ENCODE data around the gene SRGAP1.

SRGAP1 gene

DNA sequence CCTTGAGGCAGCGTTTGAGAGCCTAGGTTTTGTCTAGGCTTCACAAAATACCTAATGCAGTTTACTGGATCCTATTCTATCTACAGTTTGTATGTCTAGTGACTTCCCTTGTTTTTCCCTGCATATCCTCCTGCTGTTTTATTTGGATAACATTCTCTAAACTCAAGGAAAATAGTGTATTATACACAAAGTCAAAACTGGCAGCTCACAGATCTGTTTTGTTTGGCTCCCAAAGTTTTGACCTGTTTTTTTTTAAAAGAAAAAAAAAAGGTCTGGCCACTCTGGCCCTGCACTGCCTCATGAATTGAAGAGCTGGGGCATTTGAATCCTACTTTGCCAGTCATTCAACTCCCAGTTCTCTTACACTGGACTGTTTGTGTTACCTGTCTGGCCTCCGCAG is 222.3 kb downstream of the SRGAP1 start (continued):
- TF ChIP-seq ZNF146 (tag by site-specific recombination; IDR thresholded peaks at IDR 0.05) (no peak), ZNF140 (tag by site-specific recombination; IDR thresholded peaks at IDR 0.05) (no peak), ZNF544 (tag by site-specific recombination; IDR thresholded peaks at IDR 0.05) (no peak), ZNF707 (tag by site-specific recombination; IDR thresholded peaks at IDR 0.05) (no peak)
- TF ChIP-seq, protein P1, sequence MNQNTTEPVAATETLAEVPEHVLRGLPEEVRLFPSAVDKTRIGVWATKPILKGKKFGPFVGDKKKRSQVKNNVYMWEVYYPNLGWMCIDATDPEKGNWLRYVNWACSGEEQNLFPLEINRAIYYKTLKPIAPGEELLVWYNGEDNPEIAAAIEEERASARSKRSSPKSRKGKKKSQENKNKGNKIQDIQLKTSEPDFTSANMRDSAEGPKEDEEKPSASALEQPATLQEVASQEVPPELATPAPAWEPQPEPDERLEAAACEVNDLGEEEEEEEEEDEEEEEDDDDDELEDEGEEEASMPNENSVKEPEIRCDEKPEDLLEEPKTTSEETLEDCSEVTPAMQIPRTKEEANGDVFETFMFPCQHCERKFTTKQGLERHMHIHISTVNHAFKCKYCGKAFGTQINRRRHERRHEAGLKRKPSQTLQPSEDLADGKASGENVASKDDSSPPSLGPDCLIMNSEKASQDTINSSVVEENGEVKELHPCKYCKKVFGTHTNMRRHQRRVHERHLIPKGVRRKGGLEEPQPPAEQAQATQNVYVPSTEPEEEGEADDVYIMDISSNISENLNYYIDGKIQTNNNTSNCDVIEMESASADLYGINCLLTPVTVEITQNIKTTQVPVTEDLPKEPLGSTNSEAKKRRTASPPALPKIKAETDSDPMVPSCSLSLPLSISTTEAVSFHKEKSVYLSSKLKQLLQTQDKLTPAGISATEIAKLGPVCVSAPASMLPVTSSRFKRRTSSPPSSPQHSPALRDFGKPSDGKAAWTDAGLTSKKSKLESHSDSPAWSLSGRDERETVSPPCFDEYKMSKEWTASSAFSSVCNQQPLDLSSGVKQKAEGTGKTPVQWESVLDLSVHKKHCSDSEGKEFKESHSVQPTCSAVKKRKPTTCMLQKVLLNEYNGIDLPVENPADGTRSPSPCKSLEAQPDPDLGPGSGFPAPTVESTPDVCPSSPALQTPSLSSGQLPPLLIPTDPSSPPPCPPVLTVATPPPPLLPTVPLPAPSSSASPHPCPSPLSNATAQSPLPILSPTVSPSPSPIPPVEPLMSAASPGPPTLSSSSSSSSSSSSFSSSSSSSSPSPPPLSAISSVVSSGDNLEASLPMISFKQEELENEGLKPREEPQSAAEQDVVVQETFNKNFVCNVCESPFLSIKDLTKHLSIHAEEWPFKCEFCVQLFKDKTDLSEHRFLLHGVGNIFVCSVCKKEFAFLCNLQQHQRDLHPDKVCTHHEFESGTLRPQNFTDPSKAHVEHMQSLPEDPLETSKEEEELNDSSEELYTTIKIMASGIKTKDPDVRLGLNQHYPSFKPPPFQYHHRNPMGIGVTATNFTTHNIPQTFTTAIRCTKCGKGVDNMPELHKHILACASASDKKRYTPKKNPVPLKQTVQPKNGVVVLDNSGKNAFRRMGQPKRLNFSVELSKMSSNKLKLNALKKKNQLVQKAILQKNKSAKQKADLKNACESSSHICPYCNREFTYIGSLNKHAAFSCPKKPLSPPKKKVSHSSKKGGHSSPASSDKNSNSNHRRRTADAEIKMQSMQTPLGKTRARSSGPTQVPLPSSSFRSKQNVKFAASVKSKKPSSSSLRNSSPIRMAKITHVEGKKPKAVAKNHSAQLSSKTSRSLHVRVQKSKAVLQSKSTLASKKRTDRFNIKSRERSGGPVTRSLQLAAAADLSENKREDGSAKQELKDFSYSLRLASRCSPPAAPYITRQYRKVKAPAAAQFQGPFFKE (tag by site-specific recombination; IDR thresholded peaks at IDR 0.05; ENCODE audit: borderline replicate concordance) = no peak

DNA sequence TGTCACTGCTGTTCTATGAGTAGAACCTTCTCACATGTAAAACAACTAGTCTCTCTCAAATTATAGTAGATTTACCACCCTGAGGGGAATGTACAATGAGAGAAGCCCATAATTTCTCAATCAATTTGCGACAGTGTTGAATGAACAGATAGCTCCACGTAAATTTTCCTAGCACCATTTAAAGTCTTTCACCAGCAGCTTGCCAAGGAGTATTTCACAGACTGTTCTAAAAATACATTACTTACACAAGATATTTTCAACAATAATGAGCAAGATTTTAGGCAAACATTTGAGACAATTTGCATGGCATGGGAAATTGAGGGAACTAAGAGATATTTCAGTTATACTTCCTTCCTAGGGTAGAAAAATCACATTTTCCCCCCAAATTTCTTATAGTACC is 226.0 kb downstream of the SRGAP1 start:
- H3K27ac ChIP-seq (ENCODE audit: extremely low read depth, low read depth, low read length) = no peak overlapping the region
- ChIA-PET CTCF (interaction anchor here (0.5 kb wide), 1 partner anchor 17 kb away, joined by 4 read pairs; no protein-coding TSS in a partner anchor), POLR2A (no interaction called here)
- TF ChIP-seq SCRT2 (tag by site-specific recombination; IDR thresholded peaks at IDR 0.05) (no peak), ZNF561 (tag by site-specific recombination; IDR thresholded peaks at IDR 0.05; ENCODE audit: borderline replicate concordance) (no peak), ZNF658 (tag by site-specific recombination; IDR thresholded peaks at IDR 0.05) (no peak), REPIN1 (tag by site-specific recombination; IDR thresholded peaks at IDR 0.05; ENCODE audit: low read depth) (no peak), ZNF138 (tag by site-specific recombination; IDR thresholded peaks at IDR 0.05; ENCODE audit: borderline replicate concordance) (no peak), ZNF112 (tag by site-specific recombination; IDR thresholded peaks at IDR 0.05) (no peak), ZNF174 (tag by site-specific recombination; IDR thresholded peaks at IDR 0.05) (no peak), ZNF791 (tag by site-specific recombination; IDR thresholded peaks at IDR 0.05) (no peak), ZNF23 (tag by site-specific recombination; IDR thresholded peaks at IDR 0.05; ENCODE audit: borderline replicate concordance) (no peak), SCRT1 (tag by site-specific recombination; IDR thresholded peaks at IDR 0.05; ENCODE audit: borderline replicate concordance) (no peak), ZNF211 (tag by site-specific recombination; IDR thresholded peaks at IDR 0.05; ENCODE audit: low read depth) (no peak), ZNF621 (tag by site-specific recombination; IDR thresholded peaks at IDR 0.05) (no peak), GLIS2 (tag by site-specific recombination; IDR thresholded peaks at IDR 0.05) (no peak), ZNF785 (tag by site-specific recombination; IDR thresholded peaks at IDR 0.05) (no peak), ZNF623 (tag by site-specific recombination; IDR thresholded peaks at IDR 0.05) (no peak), ZNF239 (tag by site-specific recombination; IDR thresholded peaks at IDR 0.05) (no peak), MZF1 (tag by site-specific recombination; IDR thresholded peaks at IDR 0.05; ENCODE audit: borderline replicate concordance) (no peak)
- TF ChIP-seq, protein P2, sequence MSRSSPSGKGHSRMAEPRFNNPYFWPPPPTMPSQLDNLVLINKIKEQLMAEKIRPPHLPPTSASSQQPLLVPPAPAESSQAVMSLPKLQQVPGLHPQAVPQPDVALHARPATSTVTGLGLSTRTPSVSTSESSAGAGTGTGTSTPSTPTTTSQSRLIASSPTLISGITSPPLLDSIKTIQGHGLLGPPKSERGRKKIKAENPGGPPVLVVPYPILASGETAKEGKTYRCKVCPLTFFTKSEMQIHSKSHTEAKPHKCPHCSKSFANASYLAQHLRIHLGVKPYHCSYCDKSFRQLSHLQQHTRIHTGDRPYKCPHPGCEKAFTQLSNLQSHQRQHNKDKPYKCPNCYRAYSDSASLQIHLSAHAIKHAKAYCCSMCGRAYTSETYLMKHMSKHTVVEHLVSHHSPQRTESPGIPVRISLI (tag by site-specific recombination; IDR thresholded peaks at IDR 0.05) = no peak
- TF ChIP-seq, protein P3, sequence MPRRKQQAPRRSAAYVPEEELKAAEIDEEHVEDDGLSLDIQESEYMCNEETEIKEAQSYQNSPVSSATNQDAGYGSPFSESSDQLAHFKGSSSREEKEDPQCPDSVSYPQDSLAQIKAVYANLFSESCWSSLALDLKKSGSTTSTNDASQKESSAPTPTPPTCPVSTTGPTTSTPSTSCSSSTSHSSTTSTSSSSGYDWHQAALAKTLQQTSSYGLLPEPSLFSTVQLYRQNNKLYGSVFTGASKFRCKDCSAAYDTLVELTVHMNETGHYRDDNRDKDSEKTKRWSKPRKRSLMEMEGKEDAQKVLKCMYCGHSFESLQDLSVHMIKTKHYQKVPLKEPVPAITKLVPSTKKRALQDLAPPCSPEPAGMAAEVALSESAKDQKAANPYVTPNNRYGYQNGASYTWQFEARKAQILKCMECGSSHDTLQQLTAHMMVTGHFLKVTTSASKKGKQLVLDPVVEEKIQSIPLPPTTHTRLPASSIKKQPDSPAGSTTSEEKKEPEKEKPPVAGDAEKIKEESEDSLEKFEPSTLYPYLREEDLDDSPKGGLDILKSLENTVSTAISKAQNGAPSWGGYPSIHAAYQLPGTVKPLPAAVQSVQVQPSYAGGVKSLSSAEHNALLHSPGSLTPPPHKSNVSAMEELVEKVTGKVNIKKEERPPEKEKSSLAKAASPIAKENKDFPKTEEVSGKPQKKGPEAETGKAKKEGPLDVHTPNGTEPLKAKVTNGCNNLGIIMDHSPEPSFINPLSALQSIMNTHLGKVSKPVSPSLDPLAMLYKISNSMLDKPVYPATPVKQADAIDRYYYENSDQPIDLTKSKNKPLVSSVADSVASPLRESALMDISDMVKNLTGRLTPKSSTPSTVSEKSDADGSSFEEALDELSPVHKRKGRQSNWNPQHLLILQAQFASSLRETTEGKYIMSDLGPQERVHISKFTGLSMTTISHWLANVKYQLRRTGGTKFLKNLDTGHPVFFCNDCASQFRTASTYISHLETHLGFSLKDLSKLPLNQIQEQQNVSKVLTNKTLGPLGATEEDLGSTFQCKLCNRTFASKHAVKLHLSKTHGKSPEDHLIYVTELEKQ (tag by site-specific recombination; IDR thresholded peaks at IDR 0.05; ENCODE audit: borderline replicate concordance) = no peak
- no peaks in the 10 kb centered on the region for H3K4me1 ChIP-seq (ENCODE audit: control insufficient read depth, insufficient read depth, low read length)
- H3K36me3 ChIP-seq (ENCODE audit: control insufficient read depth in 2 of 2, insufficient read depth in 1 of 2, low read length in 2 of 2) = no peaks in the 10 kb centered on the region
- H3K4me3 ChIP-seq (ENCODE audit: low read depth, low read length) = no peak overlapping the region
- no peaks in the 10 kb centered on the region for H3K9me3 ChIP-seq (ENCODE audit: control insufficient read depth, insufficient read depth, low read depth, low read length)
